ENCODE measurements around the gene TRMT44. TPM values are rescaled to one million over a fixed set of nuclear protein-coding genes. Genes with fewer than 3 reads are reported as not detected.
A peak's percentile ranks its signal among the peaks of the same experiment; 100 is the strongest.
"Not testable (repeated sequence)": the region's sequence is repeated elsewhere in the genome, so short reads cannot be mapped to it uniquely, and the experiment has no call there.

TRMT44 gene
- total RNA-seq, 1 experiment from 2014 or later: 12.6 TPM

DNA sequence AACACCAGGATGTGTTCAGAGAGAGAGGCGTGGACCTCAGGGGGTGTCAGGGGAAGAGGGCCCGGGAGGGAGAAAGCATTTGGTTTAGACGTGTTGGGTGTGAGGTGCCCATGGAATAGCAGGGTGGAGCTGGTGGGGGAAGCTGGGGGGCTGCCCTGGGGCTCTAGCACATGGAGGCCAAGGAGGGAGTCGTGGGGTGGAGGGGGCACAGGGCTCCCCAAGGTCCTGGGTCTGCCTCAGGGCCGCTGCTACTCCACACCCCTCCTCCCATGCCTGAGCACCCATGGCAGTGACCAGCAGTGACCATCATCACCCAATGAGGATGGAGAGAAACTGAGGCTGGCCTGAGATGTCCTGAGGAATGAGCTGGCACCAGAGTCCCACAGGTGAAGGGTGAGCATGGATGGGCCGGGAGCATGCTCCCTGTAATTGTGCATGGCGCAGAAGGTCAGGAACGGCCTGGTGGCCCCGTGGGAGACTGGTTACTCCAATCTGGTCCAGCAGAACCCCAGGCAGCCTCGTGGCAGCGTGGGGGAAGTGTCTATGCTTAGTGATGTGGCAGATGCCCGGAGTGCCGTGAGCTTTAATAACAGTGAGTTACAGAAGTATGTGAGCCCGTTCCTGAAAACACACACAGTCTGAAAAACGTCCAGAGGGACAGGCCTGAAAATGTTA lies 70.2 kb downstream of the TRMT44 start:
- no peak for DNase-seq (ENCODE audit: low read depth)

GRCh38 chr4:8512510-8512909 lies 71.9 kb downstream of the TRMT44 start:
- DNase-seq (ENCODE audit: low read depth): peak; percentile 68

DNA sequence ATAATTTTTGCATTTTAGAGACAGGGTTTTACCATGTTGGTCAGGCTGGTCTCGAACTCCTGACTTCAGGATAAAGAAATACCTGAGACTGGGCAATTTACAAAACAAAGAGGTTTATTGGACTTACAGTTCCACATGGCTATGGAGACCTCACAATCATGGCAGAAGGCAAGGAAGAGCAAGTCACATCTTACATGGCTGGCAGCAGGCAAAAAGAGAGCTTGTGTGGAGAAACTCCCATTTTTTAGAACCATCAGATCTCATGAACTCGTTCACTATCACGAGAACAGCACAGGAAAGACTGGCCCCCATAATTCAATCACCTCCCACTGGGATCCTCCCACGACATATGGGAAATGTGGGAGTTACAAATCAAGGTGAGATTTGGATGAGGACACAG lies 72.5 kb downstream of the TRMT44 start:
- DNase-seq (ENCODE audit: low read depth): not testable (repeated sequence)

GRCh38 chr4:8513931-8514330 lies 73.4 kb downstream of the TRMT44 start:
- DNase-seq (ENCODE audit: low read depth): no peak

GRCh38 chr4:8514391-8514790 lies 73.8 kb downstream of the TRMT44 start:
- no peak for DNase-seq (ENCODE audit: low read depth)

DNA sequence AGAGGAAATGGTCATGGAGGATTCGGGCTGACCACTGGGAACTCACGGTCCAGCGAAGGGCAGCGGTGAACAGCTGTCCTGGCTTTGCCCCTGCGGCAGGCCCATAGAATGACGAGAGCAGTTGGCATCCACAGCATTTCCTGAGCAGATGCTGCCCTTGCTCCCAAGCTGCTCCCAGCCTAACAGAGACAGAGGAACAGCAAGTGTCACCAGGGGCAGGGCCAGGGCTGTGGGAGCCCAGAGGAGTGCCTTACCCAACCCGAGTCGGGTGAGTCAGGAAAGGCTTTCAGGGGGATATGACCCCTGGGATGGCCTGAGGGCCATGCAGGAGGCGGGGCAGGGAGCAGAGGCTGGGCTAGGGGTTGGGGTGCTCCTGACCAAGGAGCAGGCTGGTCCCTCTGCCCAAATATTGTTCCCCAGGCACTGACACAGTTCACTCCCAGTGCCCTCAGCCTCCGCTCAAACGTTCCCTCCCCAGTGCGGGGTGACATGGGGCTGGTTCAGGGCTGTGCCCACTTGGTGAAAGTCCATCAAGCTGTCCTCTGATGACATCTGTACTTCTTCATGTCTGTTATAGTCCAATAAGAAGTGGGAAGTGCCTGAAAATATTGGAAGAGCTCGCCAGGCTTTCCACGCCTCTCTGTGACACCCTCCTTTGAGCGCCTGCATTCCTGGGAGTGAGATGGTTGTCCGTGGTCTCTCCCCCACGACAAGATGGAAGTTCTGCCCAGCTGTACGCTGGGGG lies 74.9 kb downstream of the TRMT44 start:
- DNase-seq (ENCODE audit: low read depth): peak; percentile 99

DNA sequence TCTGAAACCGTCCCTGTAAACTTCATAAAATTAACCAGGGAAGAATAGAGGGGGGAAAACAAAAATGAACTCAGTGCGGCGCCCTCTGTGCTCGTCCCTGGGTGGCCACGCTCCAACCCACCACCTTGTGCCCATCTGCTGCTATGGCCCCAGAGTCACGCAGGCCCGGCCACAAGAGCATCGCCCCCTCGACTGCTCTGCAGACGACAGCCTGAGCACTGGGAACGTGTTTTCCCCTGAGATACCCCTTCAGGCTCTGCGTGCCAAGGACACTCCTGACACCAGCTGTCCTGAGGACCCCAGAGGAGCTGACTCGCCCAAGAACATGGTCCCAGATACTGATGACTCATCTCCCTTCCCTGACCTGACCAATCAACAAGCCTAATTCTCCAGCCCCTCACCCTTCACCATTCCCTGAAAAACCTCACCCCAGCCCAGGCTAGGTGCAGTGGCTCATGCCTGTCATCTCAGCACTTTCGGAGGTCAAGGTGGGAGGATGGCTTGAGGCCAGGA lies 75.5 kb downstream of the TRMT44 start:
- DNase-seq (ENCODE audit: low read depth): peak; percentile 66

- DNase-seq (ENCODE audit: low read depth): peak; percentile 90
Measured at GRCh38 chr4:8516996-8517550, 76.5 kb downstream of the TRMT44 start.

GRCh38 chr4:8517946-8518345 lies 77.4 kb downstream of the TRMT44 start:
- DNase-seq (ENCODE audit: low read depth): no peak

DNA sequence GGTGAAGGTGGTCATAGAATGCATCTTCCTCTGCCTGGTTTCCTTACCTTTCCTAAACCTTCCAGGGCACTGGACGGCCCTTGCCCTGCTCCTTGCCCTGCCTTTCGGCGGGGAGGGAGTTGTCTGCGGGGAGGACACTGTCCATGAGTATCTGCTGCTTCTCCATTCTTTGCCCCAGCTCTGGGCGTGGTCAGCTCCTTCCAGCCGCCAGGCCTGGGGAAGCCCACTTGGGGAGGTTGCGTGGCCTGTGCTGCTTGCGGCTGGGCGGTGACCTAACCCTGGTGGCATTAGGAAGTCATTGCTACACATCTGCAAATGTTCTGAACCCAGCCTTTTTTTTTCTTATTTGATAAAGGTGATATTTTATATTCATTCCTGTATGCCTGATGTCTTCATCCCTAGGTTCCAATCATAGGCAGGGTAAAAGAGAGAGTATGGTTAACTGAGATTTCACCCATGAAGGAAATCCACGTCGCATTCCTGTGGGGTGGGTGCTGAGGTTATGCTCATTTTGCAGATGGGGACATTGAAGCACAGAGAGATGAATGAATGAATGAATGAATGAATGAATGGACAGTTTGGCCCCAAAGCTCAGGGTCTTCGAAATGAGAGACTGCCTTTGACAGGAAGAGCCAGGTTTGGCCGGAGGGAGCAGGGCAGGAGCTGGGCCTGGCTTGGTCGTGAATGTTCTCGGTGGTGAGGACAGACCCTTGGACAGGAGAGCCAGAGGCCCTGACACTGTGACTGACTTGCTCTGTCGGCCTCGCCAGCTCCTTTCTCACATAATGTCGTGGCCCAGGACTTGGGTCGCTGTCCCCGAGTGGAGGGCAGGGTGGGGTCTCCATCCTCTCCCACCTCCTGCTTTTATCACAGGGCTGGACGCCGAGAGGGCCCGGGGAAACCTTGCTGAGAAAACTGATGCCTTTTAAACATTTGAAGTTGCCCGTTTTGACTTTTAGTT lies 81.9 kb downstream of the TRMT44 start:
- DNase-seq (ENCODE audit: low read depth): no peak

GRCh38 chr4:8523175-8523574 lies 82.6 kb downstream of the TRMT44 start:
- DNase-seq (ENCODE audit: low read depth): no peak

DNA sequence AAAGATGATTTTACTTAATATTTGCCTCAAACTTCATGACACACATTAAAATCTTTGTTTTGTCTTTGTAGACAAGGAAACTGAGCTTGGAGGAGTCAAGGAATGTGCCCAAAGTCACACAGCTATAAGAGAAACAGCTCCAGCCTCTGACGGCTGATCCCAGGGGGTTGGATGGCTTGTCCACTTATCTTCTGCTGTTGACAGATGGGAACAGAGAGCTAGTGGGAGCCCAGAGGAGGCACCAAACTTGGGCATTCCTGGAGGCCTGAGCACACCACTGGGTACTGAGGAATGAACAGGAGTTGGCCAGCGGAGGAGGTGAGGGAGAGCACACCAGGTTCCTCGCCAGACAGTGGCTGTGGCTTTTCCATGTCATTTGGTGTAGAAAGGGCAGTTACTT lies 83.2 kb downstream of the TRMT44 start:
- no peak for DNase-seq (ENCODE audit: low read depth)

GRCh38 chr4:8524595-8525382 lies 84.2 kb downstream of the TRMT44 start:
- no peak for DNase-seq (ENCODE audit: low read depth)

- DNase-seq (ENCODE audit: low read depth): peak; percentile 50
Measured at GRCh38 chr4:8525383-8526120, 85.0 kb downstream of the TRMT44 start.

Other genes starting within 250 kb of the TRMT44 start
- gene SH3TC1, start 241.5 kb upstream of the TRMT44 start, total RNA-seq (2014; rRNA removed): 5.0 and 6.5 TPM in 2 replicates
- gene HTRA3, start 171.0 kb upstream of the TRMT44 start, total RNA-seq (2014; rRNA removed): 69.6 and 116 TPM in 2 replicates
- 24.2 and 27.3 TPM in 2 replicates for gene ACOX3, start 54 bp upstream of the TRMT44 start, total RNA-seq (2014; rRNA removed)
- 0.06 TPM in 1 of 2 replicates, not detected in the other for gene GPR78, start 139.6 kb downstream of the TRMT44 start, total RNA-seq (2014; rRNA removed)
- 2.8 and 4.1 TPM in 2 replicates for gene CPZ, start 152.0 kb downstream of the TRMT44 start, total RNA-seq (2014; rRNA removed)